ENCODE measurements around the gene ELF1.

Gene ELF1

DNA sequence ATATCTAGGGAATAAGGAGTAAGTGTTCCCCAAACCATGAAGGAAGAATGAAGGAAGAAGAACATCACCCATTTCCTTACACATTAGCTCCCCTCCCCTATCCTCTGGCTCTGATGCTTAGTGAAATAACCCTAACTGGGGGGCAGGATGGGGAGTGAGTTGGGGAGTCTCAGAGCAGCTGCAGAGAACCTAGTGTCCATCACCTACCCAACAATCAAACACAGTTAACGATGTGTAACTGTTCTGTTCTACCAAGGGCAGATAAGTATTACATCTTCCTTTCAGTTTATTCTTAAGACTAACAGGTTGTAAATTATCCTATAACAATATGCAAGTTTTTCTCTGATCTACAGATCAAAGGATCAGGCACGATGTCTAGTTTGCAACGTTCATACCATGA is 12.8 kb downstream of the ELF1 start:
- Histone ChIP-seq H3F3A (ENCODE audit: insufficient read depth) (peaks cover 76% of the 10 kb centered on the region), H3K9me2 (replicated peaks; ENCODE audit: insufficient read depth, low read length) (no peaks in the 10 kb centered on the region), H3K4me3 (ENCODE audit: insufficient read depth, low read length, poor library complexity, severe bottlenecking) (peak overlapping the region; percentile 53), H3K36me3 (ENCODE audit: low read length) (peaks cover 5% of the 10 kb centered on the region; the same call in 1 of the 2 replicates), H4K20me1 (ENCODE audit: low read depth, low read length) (no peaks in the 10 kb centered on the region), H3K9me3 (ENCODE audit: insufficient read depth, low read length) (no peaks in the 10 kb centered on the region), H3K27ac (ENCODE audit: low read depth, low read length) (peak overlapping the region; percentile 98), H3K4me2 (ENCODE audit: low read depth, low read length, poor library complexity, severe bottlenecking) (peak overlapping the region; percentile 99), H3K79me2 (ENCODE audit: insufficient read depth, low read length) (peaks cover 94% of the 10 kb centered on the region), H3K27me3 (ENCODE audit: low read length) (no peaks in the 10 kb centered on the region), H3K9ac (ENCODE audit: low read length) (peak overlapping the region; percentile 63), H2AFZ (ENCODE audit: low read depth, low read length, severe bottlenecking) (no peak overlapping the region)
- TF ChIP-seq EZH2phosphoT487 (conservative IDR thresholded peaks at IDR 0.05; ENCODE audit: low read length): no peak
- TF ChIP-seq, protein P1, sequence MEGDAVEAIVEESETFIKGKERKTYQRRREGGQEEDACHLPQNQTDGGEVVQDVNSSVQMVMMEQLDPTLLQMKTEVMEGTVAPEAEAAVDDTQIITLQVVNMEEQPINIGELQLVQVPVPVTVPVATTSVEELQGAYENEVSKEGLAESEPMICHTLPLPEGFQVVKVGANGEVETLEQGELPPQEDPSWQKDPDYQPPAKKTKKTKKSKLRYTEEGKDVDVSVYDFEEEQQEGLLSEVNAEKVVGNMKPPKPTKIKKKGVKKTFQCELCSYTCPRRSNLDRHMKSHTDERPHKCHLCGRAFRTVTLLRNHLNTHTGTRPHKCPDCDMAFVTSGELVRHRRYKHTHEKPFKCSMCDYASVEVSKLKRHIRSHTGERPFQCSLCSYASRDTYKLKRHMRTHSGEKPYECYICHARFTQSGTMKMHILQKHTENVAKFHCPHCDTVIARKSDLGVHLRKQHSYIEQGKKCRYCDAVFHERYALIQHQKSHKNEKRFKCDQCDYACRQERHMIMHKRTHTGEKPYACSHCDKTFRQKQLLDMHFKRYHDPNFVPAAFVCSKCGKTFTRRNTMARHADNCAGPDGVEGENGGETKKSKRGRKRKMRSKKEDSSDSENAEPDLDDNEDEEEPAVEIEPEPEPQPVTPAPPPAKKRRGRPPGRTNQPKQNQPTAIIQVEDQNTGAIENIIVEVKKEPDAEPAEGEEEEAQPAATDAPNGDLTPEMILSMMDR (IDR thresholded peaks at IDR 0.05; ENCODE audit: insufficient read depth, low read length, poor library complexity, severe bottlenecking): no peak

DNA sequence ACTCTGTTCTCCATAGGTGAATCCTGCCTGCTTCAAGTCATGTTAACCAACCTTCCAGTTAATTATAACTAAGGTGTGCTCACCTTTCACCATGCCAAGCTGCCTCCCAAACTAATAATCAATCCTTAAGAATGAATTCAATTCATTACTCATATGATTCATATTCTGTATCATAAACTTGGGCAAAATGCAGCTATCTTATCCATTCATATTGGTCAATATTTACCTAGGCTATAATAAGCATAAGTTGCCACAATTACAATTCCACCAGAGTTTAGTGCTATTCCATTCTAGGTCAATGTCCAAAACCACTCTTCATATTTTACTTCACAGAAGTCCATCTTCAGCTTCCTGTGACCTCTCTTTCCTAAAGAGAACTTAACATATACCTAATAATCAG is 13.4 kb downstream of the ELF1 start:
- peak overlapping the region; percentile 99 for H3K4me2 ChIP-seq (ENCODE audit: low read depth, low read length, poor library complexity, severe bottlenecking)
- peaks cover 72% of the 10 kb centered on the region for H3F3A ChIP-seq (ENCODE audit: insufficient read depth)
- peaks cover 6% of the 10 kb centered on the region; the same call in 1 of the 2 replicates for H3K36me3 ChIP-seq (ENCODE audit: low read length)
- H3K27me3 ChIP-seq (ENCODE audit: low read length): no peaks in the 10 kb centered on the region
- TF ChIP-seq, protein P1 (IDR thresholded peaks at IDR 0.05; ENCODE audit: insufficient read depth, low read length, poor library complexity, severe bottlenecking): no peak
- TF ChIP-seq EZH2phosphoT487 (conservative IDR thresholded peaks at IDR 0.05; ENCODE audit: low read length): no peak
- no peak overlapping the region for H2AFZ ChIP-seq (ENCODE audit: low read depth, low read length, severe bottlenecking)
- H3K9me3 ChIP-seq (ENCODE audit: insufficient read depth, low read length): no peaks in the 10 kb centered on the region
- no peaks in the 10 kb centered on the region for H3K9me2 ChIP-seq (replicated peaks; ENCODE audit: insufficient read depth, low read length)
- peak overlapping the region; percentile 63 for H3K9ac ChIP-seq (ENCODE audit: low read length)
- peak overlapping the region; percentile 53 for H3K4me3 ChIP-seq (ENCODE audit: insufficient read depth, low read length, poor library complexity, severe bottlenecking)
- peaks cover 94% of the 10 kb centered on the region for H3K79me2 ChIP-seq (ENCODE audit: insufficient read depth, low read length)
- H4K20me1 ChIP-seq (ENCODE audit: low read depth, low read length): no peaks in the 10 kb centered on the region
- H3K27ac ChIP-seq (ENCODE audit: low read depth, low read length): peak overlapping the region; percentile 98

DNA sequence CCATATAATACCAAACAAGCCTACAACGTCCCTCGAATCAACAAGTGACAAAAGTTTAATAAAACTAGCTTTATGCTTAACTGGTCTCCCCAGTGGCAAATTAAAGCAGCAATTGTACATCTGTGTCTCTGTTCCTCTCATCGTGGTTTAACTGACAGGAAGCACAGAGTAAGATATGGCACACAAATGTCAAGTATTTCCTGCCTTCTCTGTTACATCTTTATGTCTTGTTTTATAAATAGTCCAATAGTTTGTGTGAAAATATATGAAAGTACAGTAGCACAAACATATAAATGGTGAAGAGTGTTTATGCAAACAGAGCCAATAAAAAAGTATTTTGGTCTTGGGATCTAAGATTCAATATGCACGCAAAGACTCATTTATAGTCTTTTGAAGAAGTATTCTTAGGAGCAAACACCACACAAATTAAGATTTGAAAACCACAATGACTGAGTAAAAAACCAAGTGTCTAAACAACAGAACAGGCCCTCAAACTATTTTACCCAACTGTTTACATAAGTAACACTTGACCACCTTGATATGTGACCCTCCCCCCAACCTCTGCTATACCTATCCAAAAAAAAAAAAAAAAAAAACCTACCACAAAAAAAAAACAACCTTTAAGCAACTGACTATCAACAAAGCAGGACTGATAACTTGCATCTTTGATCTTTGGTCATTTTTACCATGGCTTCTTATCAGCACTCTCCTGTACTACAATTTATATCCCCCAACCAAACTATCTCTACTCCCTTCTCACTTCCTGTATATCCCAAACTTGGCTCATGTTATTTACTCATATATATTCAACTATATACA is 14.0 kb downstream of the ELF1 start:
- Histone ChIP-seq H3K9ac (ENCODE audit: low read length) (peak overlapping the region; percentile 63), H3K27ac (ENCODE audit: low read depth, low read length) (peak overlapping the region; percentile 98)

More for the DNA sequence above, 14.0 kb downstream of the ELF1 start:
- no peaks in the 10 kb centered on the region for H3K9me3 ChIP-seq (ENCODE audit: insufficient read depth, low read length)
- H3K9me2 ChIP-seq (replicated peaks; ENCODE audit: insufficient read depth, low read length): no peaks in the 10 kb centered on the region
- H3K4me2 ChIP-seq (ENCODE audit: low read depth, low read length, poor library complexity, severe bottlenecking): peak overlapping the region; percentile 99
- peak overlapping the region; percentile 53 for H3K4me3 ChIP-seq (ENCODE audit: insufficient read depth, low read length, poor library complexity, severe bottlenecking)
- H3F3A ChIP-seq (ENCODE audit: insufficient read depth): peaks cover 74% of the 10 kb centered on the region
- H4K20me1 ChIP-seq (ENCODE audit: low read depth, low read length): no peaks in the 10 kb centered on the region
- H3K36me3 ChIP-seq (ENCODE audit: low read length): peaks cover 6% of the 10 kb centered on the region; the same call in 1 of the 2 replicates
- no peak overlapping the region for H2AFZ ChIP-seq (ENCODE audit: low read depth, low read length, severe bottlenecking)
- no peaks in the 10 kb centered on the region for H3K27me3 ChIP-seq (ENCODE audit: low read length)
- TF ChIP-seq, protein P1 (IDR thresholded peaks at IDR 0.05; ENCODE audit: insufficient read depth, low read length, poor library complexity, severe bottlenecking): no peak
- no peak for TF ChIP-seq EZH2phosphoT487 (conservative IDR thresholded peaks at IDR 0.05; ENCODE audit: low read length)
- peaks cover 94% of the 10 kb centered on the region for H3K79me2 ChIP-seq (ENCODE audit: insufficient read depth, low read length)

All from SU-DHL-6 (cell line).